ENCODE data around the gene TPK1.

- TF ChIP-seq SCRT2 (tag by site-specific recombination; IDR thresholded peaks at IDR 0.05) = no peak
- no peak for TF ChIP-seq ZNF747 (tag by site-specific recombination; IDR thresholded peaks at IDR 0.05)
- no peak for TF ChIP-seq ZNF335 (tag by site-specific recombination; conservative IDR thresholded peaks at IDR 0.05)
- TF ChIP-seq CTCF (tag by site-specific recombination; IDR thresholded peaks at IDR 0.05) = no peak
- TF ChIP-seq ELK4 (IDR thresholded peaks at IDR 0.05; ENCODE audit: borderline replicate concordance, low read depth, low read length) = no peak
These were observed 178.8 kb downstream of the TPK1 start for GRCh38 chr7:144656965-144657517.

Measured in HEK293 (cell line).